ENCODE measurements around the gene PIP.
"Not testable (repeated sequence)": the region's sequence is repeated elsewhere in the genome, so short reads cannot be mapped to it uniquely, and the experiment has no call there.

Gene PIP

GRCh38 chr7:143176128-143176527 is 44.3 kb downstream of the PIP start:
- intact Hi-C loops (cut with DNase I): no loop called here
- no peak for DNase-seq

- intact Hi-C loops (cut with DNase I): no loop called here
- no peak for DNase-seq
Measured at GRCh38 chr7:143177374-143178119, 45.7 kb downstream of the PIP start.

- intact Hi-C loops (cut with DNase I); DNase-seq: not testable (repeated sequence)
Measured at GRCh38 chr7:143180771-143181170, 48.9 kb downstream of the PIP start.

- DNase-seq: no peak
- intact Hi-C loops (cut with DNase I): no loop called here
Measured at GRCh38 chr7:143181349-143181748, 49.5 kb downstream of the PIP start.

- DNase-seq: no peak
- intact Hi-C loops (cut with DNase I): no loop called here
Measured at GRCh38 chr7:143183024-143183423, 51.1 kb downstream of the PIP start, which contains the start of gene TAS2R39. TSS of gene TAS2R39 (plus strand) at chr7:143183419. CDS start at chr7:143183419, 0 bp downstream.

GRCh38 chr7:143185551-143185950 is 53.7 kb downstream of the PIP start:
- intact Hi-C loops (cut with DNase I): no loop called here
- no peak for DNase-seq

- DNase-seq: no peak
- intact Hi-C loops (cut with DNase I): no loop called here
Measured at GRCh38 chr7:143188994-143189393, 57.1 kb downstream of the PIP start.
